HG03103 (cell line): ENCODE data around the gene APEH.

Source experiments
- ATAC-seq: cut with Tn5 transposase; IDR thresholded peaks from one replicate; pipeline ENCODE4 v1.9.1; 2021; ENCODE audit warnings: low read depth; ENCODE audit not compliant: unreplicated experiment

Gene APEH

GRCh38 chr3:49711489-49711888 is 37.3 kb downstream of the APEH start:
- no peak for ATAC-seq

- ATAC-seq, result no peak
These were observed 38.0 kb downstream of the APEH start for GRCh38 chr3:49712166-49712565.

DNA sequence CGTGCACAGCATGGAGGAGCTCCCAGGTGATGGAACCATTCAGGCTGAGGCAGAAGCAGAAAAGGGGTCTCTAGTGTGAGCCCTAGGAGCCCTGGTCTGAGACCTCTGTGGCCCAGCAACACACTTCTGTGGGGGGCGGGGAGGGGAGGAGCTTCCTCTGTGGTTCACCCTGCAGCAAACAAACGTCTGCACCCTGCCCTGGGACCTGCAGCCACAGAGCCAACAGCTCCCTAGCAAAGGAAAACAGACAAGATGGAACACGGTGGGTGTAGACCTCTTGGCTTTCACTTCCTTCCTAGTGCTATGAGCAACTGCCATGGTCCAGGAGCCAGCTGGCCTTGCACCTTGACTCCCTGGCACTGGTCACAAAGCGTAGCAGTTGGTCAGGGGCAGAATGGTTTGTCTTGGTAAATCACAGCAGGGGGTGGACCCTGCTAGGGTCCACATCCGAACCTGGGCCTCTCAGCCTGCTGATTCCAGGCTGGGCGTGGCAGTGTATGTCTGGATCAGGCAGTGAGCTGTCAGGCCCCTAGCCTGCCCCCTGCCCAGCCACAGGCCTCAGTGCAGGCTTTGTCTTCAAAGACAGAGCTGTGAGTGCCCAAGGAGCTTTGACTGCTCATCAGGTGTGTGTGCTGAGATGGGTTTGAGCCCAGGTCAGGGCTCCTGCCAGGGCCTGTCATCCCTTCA is 38.6 kb downstream of the APEH start:
- no peak for ATAC-seq

DNA sequence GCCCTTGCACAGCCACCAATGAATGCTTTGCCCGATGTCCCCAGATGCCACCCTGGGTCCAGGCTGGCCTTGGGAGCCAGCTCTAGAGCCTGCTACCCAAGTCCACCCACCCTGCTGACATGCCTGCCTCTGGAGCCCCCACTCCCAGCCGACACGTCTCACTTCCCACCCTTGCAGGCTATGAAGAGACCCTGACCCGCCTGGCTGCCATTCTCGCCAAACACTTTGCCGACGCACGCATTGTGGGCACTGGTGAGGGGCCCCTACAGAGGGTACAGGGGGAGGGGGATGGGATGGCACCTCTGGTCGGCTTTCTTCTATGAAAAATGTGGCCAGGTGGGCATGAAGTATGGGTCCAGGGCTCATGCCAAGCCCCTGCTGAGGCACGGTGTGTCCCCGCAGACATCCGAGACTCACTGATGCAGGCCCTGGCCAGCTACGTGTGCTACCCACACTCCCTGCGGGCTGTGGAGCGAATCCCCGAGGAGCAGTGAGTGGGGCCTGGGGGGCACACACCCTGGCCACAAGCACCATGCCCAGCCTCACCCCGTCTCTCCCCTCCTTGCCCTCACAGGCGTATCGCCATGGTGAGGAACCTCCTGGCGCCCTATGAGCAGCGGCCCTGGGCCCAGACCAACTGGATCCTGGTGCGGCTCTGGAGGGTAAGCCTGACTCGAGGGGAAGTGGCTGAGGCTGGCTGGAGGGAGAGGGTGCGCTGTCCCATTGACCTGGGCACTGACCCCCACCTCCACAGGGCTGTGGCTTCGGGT is 39.4 kb downstream of the APEH start:
- no peak for ATAC-seq

DNA sequence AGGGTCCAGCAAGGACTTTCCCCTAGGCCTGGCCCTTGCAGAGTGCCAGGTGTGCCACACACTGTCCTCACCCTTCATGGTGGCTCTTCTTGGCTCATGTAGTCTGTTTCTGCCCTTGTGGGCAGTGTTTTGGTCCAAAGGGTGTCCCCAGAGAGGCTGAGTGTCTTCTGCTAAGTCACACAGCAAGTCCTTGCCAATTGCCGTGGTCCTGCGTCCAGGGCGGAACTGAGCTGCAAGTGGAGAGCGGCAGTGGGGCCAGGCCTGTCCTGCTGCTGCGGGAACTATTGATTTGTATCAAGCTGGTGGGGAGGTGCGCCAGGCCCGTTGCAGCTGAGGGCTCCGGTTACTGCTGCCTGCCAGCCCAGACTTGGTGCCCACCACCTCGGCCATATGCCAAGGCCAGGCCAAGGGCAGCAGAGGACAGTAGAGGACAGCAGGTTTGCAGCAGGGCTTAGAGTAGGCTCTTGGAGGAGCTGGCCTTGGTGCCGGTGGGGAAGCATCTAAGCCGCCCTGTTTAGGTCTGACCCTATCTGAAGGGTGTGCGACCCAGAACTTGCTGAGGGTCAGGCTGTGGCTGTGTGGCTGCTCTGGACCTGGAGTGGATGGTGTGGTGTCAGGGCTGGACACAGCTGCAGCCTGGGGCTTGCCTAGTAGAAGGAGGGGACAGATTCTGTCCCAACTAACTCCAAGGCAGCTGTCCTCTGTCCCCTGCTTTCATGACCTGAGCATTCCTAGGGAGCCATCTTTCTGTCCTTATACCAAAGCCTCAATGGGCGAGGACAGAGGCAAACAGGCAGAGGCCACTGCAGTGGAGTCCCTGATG is 40.8 kb downstream of the APEH start:
- no peak for ATAC-seq

- ATAC-seq, result no peak
These were observed 41.5 kb downstream of the APEH start for GRCh38 chr3:49715611-49716121.

DNA sequence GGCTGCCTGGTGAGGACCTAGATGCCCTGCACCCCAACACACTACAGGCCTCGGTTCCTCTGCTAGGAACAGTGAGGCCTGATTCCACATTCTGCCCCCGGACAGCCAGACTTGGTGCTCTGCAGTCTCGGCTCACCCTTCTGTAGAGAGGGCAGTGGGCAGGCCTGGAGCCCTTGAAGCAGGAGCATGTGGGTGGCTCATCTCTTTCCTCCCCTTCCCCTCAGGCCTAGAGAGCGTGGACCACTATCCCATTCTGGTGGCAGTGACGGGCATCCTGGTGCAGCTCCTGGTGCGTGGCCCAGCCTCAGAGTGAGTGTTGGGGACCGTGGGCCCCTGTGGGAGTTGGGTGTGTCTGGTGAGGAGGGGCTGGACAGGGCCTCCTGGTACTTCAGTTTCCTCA is 42.0 kb downstream of the APEH start:
- ATAC-seq, result no peak

DNA sequence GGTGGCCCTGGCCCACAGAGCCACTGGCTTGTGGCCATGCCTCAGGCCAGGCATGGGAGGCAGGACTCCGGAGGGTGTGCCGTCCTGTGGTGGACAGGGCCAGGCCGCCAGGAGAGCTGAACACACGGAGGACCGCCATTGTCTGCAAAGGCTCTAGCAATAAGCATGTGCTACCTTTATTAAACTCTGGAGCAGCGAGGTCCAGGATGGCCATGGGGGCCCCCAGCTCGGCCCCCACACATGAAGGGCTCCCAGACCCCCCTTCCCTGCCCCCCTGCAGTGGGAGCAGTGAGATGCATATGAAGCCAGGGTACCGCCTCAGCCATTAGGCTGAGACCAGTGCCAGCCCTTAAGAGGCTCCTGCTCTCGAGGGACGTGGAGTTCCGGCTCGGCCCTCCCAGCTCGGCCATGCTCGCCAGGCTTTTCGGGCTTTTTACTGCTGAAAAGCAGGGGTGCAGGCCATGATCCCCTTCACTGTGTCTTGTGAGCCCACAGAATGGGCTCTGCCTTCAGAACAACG is 42.6 kb downstream of the APEH start:
- ATAC-seq, result no peak

GRCh38 chr3:49717211-49717958 is 43.2 kb downstream of the APEH start:
- no peak for ATAC-seq

- ATAC-seq, result no peak
These were observed 44.1 kb downstream of the APEH start for GRCh38 chr3:49717959-49718857.

DNA sequence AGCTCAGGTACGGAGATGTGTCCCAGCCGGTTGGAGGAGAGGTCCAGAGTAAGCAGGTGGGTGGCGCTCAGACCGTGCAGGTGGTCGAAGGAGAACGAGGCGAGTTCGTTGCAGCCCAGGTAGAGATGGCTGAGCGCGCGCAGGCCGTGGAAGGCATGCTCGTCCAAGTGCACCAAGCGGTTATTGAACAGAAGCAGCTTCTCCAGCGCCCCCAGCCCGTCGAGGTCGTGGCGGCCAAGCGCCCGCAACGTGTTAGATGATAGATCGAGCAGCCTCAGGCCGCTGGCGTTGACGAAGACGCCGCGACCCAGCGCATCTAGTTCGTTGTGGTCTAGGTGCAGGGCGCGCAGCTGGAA is 44.7 kb downstream of the APEH start:
- ATAC-seq, result no peak

DNA sequence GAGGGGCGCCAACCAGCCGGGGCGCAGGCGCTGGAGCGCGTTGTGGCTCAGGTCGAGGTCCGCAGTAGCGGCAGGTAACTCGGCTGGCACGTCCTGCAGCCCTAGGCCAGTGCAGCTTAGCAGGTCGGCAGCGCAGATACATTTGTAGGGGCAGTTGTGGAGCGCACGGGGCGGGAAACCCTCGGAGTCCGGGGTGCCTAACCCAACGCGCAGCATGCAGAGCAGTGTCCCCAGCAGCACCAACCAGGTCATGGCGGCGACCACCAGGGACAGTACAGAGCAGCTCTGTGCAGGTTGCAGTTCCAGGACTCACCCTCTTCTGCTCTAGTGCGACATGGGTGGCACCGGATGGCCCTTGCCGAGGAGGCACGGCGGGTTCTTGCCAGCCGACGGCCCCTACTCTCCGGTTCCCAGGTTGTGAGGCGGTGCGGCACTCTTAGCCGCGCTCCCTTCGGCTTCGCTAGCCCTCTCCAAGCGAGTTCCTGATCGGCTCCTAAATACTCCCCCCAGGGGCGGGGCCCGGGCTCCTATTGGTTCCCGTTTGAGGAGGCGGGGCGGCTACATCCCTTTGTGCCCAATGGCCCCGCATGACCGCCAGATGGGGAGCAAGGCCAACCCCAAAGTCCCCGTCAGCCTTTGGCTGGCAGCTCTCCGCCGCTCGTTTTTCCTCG is 45.2 kb downstream of the APEH start, which contains the start of gene AMIGO3:
TSS of gene AMIGO3 (minus strand) at position 471 of the 671 bp plus-strand sequence. CDS start at position 252, 219 bp downstream.
- peak; percentile 39 for ATAC-seq

DNA sequence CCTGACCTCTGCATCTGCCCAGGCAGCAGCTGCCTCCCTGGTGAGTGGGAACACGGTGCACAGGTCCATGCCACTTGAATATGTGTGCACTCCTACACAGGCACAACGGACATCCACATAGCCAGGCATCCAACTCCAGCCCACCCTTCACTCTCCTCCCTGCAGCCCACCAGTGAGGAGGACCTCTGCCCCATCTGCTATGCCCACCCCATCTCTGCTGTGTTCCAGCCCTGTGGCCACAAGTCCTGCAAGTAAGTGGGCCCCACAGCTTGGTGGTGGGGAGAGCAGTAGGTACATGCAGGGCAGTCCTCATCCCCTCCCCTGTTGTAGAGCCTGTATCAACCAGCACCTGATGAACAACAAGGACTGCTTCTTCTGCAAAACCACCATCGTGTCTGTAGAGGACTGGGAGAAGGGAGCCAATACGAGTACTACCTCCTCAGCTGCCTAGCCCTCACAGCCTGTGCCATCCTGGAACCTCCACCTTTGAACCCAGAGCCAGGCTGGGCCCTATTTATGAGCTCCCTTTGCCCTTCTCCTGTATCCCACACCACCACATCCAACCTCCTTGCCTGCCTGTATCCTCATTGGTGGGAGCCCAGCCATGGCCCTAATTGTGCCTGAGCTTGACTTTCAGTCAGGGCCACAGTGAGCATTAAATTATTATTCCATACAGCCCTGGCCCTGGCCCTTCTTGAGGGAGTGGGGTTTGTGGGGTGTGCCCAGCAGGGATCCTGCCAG is 46.9 kb downstream of the APEH start:
- ATAC-seq, result no peak

- ATAC-seq, result no peak
These were observed 47.4 kb downstream of the APEH start for GRCh38 chr3:49721596-49721895.

DNA sequence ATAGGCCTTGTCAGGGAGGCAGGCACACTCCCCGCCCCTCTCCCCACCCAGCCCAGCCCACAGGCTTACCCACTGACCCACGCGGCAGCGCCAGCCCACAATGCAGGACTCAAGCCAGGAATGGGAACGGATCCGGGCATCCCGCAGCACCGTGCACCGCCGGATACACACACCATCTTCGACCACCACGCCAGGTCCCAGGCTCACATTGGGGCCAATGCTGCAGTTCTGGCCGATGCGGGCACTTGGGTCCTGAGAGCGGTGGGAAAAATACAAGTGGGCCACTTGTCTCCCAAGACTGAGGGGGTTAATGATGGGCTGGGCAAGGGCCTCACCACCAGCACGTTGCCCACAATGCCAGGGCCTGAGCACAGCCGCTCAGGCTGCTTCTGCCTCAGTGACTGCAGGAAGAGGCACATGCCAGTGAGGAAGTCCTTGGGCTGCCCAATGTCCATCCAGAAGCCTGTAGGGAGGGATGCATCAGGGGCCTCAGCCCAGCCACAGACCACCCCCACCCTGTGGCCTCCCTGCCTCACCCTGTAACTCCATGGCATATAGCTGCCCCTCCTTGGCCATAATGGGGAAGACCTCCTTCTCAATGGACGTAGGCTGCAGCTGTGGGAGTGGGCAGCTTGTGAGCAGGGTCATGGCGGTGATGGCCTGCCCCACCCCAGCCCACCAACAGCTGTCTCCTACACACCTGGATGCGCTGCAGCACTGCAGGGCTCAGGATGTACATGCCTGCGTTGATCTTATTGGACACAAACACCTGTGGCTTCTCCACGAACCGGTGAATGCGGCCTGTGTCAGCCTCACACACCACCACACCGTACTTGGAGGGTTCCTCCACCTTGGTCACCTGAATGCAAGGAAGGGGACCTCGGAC is 48.0 kb downstream of the APEH start:
- ATAC-seq, result no peak

- no peak for ATAC-seq
These were observed 48.7 kb downstream of the APEH start for GRCh38 chr3:49722896-49723295.

DNA sequence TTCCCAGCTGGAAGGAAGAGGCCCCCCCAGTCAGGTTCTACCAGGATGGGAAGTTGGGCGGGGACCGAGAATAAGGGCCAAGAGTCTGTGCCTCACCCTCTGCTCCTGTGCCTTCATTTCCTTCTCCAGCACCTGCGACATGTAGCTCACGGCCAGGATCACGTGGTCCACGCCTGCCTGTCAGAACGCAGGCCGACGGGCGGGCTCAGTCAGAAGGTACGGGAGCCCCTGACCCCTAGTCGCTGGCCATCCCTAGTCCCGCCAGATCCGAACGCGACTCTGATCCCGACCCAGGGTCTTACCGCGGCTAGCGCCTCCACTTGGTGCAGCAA is 49.1 kb downstream of the APEH start:
- no peak for ATAC-seq
